Measurements from ENCODE around the gene MAP2K4. TPM values are rescaled to one million over a fixed set of nuclear protein-coding genes. Genes with fewer than 3 reads are reported as not detected.

Gene MAP2K4
- total and polyA plus RNA-seq, 2 of the 13 experiments (the other 11 are each of a cell fraction or from before 2014, with no cell fraction given), result 21.5 to 35.6 TPM

GRCh38 chr17:12137859-12138258 is 117.2 kb downstream of the MAP2K4 start (continued):
- TF ChIP-seq, protein P1, sequence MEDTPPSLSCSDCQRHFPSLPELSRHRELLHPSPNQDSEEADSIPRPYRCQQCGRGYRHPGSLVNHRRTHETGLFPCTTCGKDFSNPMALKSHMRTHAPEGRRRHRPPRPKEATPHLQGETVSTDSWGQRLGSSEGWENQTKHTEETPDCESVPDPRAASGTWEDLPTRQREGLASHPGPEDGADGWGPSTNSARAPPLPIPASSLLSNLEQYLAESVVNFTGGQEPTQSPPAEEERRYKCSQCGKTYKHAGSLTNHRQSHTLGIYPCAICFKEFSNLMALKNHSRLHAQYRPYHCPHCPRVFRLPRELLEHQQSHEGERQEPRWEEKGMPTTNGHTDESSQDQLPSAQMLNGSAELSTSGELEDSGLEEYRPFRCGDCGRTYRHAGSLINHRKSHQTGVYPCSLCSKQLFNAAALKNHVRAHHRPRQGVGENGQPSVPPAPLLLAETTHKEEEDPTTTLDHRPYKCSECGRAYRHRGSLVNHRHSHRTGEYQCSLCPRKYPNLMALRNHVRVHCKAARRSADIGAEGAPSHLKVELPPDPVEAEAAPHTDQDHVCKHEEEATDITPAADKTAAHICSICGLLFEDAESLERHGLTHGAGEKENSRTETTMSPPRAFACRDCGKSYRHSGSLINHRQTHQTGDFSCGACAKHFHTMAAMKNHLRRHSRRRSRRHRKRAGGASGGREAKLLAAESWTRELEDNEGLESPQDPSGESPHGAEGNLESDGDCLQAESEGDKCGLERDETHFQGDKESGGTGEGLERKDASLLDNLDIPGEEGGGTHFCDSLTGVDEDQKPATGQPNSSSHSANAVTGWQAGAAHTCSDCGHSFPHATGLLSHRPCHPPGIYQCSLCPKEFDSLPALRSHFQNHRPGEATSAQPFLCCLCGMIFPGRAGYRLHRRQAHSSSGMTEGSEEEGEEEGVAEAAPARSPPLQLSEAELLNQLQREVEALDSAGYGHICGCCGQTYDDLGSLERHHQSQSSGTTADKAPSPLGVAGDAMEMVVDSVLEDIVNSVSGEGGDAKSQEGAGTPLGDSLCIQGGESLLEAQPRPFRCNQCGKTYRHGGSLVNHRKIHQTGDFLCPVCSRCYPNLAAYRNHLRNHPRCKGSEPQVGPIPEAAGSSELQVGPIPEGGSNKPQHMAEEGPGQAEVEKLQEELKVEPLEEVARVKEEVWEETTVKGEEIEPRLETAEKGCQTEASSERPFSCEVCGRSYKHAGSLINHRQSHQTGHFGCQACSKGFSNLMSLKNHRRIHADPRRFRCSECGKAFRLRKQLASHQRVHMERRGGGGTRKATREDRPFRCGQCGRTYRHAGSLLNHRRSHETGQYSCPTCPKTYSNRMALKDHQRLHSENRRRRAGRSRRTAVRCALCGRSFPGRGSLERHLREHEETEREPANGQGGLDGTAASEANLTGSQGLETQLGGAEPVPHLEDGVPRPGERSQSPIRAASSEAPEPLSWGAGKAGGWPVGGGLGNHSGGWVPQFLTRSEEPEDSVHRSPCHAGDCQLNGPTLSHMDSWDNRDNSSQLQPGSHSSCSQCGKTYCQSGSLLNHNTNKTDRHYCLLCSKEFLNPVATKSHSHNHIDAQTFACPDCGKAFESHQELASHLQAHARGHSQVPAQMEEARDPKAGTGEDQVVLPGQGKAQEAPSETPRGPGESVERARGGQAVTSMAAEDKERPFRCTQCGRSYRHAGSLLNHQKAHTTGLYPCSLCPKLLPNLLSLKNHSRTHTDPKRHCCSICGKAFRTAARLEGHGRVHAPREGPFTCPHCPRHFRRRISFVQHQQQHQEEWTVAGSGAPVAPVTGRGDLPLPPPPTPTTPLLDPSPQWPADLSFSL (CRISPR knock-in tag; IDR thresholded peaks at IDR 0.05), result no peak

GRCh38 chr17:12140685-12141084 is 120.0 kb downstream of the MAP2K4 start:
- peaks cover 4 to 34% of the 10 kb centered on the region in 2 experiments; a peak in 3 of 5 replicates for H3K36me3 ChIP-seq (replicated peaks in 1 of 2; ENCODE audit: control insufficient read depth in 1 of 2, insufficient read depth in 2 of 2, low read length in 2 of 2)
- BruUV-seq (replicated peaks), result no TSS peak
- CTCF ChIA-PET (ENCODE audit: low intra/inter-chr PET ratio, low total read pairs), result no interaction called here
- TF ChIP-seq ELF4 (CRISPR knock-in tag; IDR thresholded peaks at IDR 0.05; ENCODE audit: borderline replicate concordance), result no peak
- no peak for TF ChIP-seq RARA (CRISPR knock-in tag; IDR thresholded peaks at IDR 0.05)
- TF ChIP-seq ELF3 (CRISPR knock-in tag; IDR thresholded peaks at IDR 0.05), result no peak
- no peak for TF ChIP-seq HNRNPK (IDR thresholded peaks at IDR 0.05; ENCODE audit: low read depth, low read length, poor library complexity, severe bottlenecking)
- TF ChIP-seq ZNF225 (CRISPR knock-in tag; IDR thresholded peaks at IDR 0.05), result no peak
- TF ChIP-seq PAX8 (CRISPR knock-in tag; IDR thresholded peaks at IDR 0.05; ENCODE audit: borderline replicate concordance), result no peak
- no peak for TF ChIP-seq RFXAP (CRISPR knock-in tag; IDR thresholded peaks at IDR 0.05; ENCODE audit: borderline replicate concordance)
- no peak for TF ChIP-seq HMG20B (CRISPR knock-in tag; conservative IDR thresholded peaks at IDR 0.05)
- no peak for TF ChIP-seq TRAFD1 (CRISPR knock-in tag; IDR thresholded peaks at IDR 0.05; ENCODE audit: borderline replicate concordance)
- TF ChIP-seq, protein P2, sequence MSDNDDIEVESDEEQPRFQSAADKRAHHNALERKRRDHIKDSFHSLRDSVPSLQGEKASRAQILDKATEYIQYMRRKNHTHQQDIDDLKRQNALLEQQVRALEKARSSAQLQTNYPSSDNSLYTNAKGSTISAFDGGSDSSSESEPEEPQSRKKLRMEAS (IDR thresholded peaks at IDR 0.05), result no peak
- TF ChIP-seq, protein P3, sequence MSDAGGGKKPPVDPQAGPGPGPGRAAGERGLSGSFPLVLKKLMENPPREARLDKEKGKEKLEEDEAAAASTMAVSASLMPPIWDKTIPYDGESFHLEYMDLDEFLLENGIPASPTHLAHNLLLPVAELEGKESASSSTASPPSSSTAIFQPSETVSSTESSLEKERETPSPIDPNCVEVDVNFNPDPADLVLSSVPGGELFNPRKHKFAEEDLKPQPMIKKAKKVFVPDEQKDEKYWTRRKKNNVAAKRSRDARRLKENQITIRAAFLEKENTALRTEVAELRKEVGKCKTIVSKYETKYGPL (CRISPR knock-in tag; IDR thresholded peaks at IDR 0.05), result no peak

More at GRCh38 chr17:12140685-12141084, 120.0 kb downstream of the MAP2K4 start:
- in situ Hi-C loops (cut with HindIII; ENCODE audit: extremely low pct_ligation_motif_present, low pct_unique_long_range_greater_than_20kb) (no loop called here), intact Hi-C loops (cut with micrococcal nuclease; ENCODE audit: unreplicated experiment) (no loop called here)
- Histone ChIP-seq H3K4me3 (replicated peaks in 1 of 3; ENCODE audit: insufficient read depth in 1 of 3, low read depth in 2 of 3, low read length in 3 of 3) (no peak overlapping the region), H3K9ac (ENCODE audit: insufficient read depth, low read depth, low read length) (no peak overlapping the region), H4K20me1 (ENCODE audit: insufficient read depth, low read length) (no peaks in the 10 kb centered on the region), H3K9me3 (ENCODE audit: low read length) (no peaks in the 10 kb centered on the region), H2AFZ (ENCODE audit: low read length) (no peak overlapping the region), H3K4me2 (ENCODE audit: low read depth, low read length) (no peak overlapping the region), H3K27me3 (ENCODE audit: control insufficient read depth in 1 of 2, insufficient read depth in 2 of 2, low read length in 2 of 2) (no peaks in the 10 kb centered on the region), H3K79me2 (ENCODE audit: insufficient read depth, low read length) (no peaks in the 10 kb centered on the region), H3K27ac (ENCODE audit: extremely low read length, insufficient read depth, low read length) (no peak overlapping the region), H3K4me1 (ENCODE audit: insufficient read depth, low read length) (no peaks in the 10 kb centered on the region)
- FAIRE-seq (no peak), ATAC-seq (no peak), DNase-seq (ENCODE audit: low spot score) (no peak)
- WGBS (ENCODE audit: low lambda C conversion rate), result 98% methylated on average over 4 of the region's 5 CpGs
- POLR2A ChIA-PET, result no interaction called here
